ENCODE results near the gene PLEKHH3. TPM values are rescaled to one million over a fixed set of nuclear protein-coding genes. Genes with fewer than 3 reads are reported as not detected.
A peak's percentile ranks its signal among the peaks of the same experiment; 100 is the strongest.
"Not testable (repeated sequence)": the region's sequence is repeated elsewhere in the genome, so short reads cannot be mapped to it uniquely, and the experiment has no call there.

The PLEKHH3 gene
- total and polyA plus RNA-seq, 2 donors = 15.7 to 46.0 TPM

GRCh38 chr17:42659079-42659931 is 17.5 kb downstream of the PLEKHH3 start, which contains the start of gene TUBG2:
Gene TUBG2 (plus strand): TSS chr17:42659284. CDS start chr17:42659504, 220 bp downstream.
- Histone ChIP-seq H3K4me1 (ENCODE audit: insufficient read depth) (no peaks in the 10 kb centered on the region), H3K36me3 (ENCODE audit: insufficient read depth) (no peaks in the 10 kb centered on the region), H3K4me3 (ENCODE audit: low read depth, low read length) (peak within 1 kb of the TSS; percentile 54), H3K27ac (ENCODE audit: low read depth) (peak within 1 kb of the TSS; percentile 31)
- no peak for DNase-seq (ENCODE audit: extremely low spot score)
- WGBS = 2% methylated on average over 59 of the region's 59 CpGs

GRCh38 chr17:42657824-42658588 is 18.8 kb downstream of the PLEKHH3 start:
- Histone ChIP-seq H3K4me3 (ENCODE audit: low read depth, low read length) (no peak overlapping the region), H3K27ac (ENCODE audit: low read depth) (no peak overlapping the region), H3K4me1 (ENCODE audit: insufficient read depth) (no peaks in the 10 kb centered on the region), H3K36me3 (ENCODE audit: insufficient read depth) (no peaks in the 10 kb centered on the region)
- WGBS = 74% methylated on average over 9 of the region's 9 CpGs
- no peak for DNase-seq (ENCODE audit: extremely low spot score)

- H3K27ac ChIP-seq (ENCODE audit: low read depth) = no peak overlapping the region
- 46% methylated on average over 2 of the region's 2 CpGs for WGBS
- no peaks in the 10 kb centered on the region for H3K36me3 ChIP-seq (ENCODE audit: insufficient read depth)
- no peak for DNase-seq (ENCODE audit: extremely low spot score)
- no peaks in the 10 kb centered on the region for H3K4me1 ChIP-seq (ENCODE audit: insufficient read depth)
- no peak overlapping the region for H3K4me3 ChIP-seq (ENCODE audit: low read depth, low read length)
These were observed 21.3 kb downstream of the PLEKHH3 start for GRCh38 chr17:42655528-42655927.

- H3K27ac ChIP-seq (ENCODE audit: low read depth) = peak overlapping the region; percentile 67
- no peaks in the 10 kb centered on the region for H3K4me1 ChIP-seq (ENCODE audit: insufficient read depth)
- 24% methylated on average over 42 of the region's 42 CpGs for WGBS
- H3K4me3 ChIP-seq (ENCODE audit: low read depth, low read length) = peak overlapping the region; percentile 8
- no peaks in the 10 kb centered on the region for H3K36me3 ChIP-seq (ENCODE audit: insufficient read depth)
- no peak for DNase-seq (ENCODE audit: extremely low spot score)
These were observed 23.3 kb downstream of the PLEKHH3 start for GRCh38 chr17:42653179-42654124.

- no peak for DNase-seq (ENCODE audit: extremely low spot score)
- Histone ChIP-seq H3K4me3 (ENCODE audit: low read depth, low read length) (no peak overlapping the region), H3K27ac (ENCODE audit: low read depth) (no peak overlapping the region), H3K4me1 (ENCODE audit: insufficient read depth) (no peaks in the 10 kb centered on the region), H3K36me3 (ENCODE audit: insufficient read depth) (no peaks in the 10 kb centered on the region)
- 75% methylated on average over 4 of the region's 4 CpGs for WGBS
These were observed 25.4 kb downstream of the PLEKHH3 start for GRCh38 chr17:42651392-42651791.

- Histone ChIP-seq H3K4me3 (ENCODE audit: low read depth, low read length) (no peak overlapping the region), H3K4me1 (ENCODE audit: insufficient read depth) (no peaks in the 10 kb centered on the region), H3K27ac (ENCODE audit: low read depth) (no peak overlapping the region), H3K36me3 (ENCODE audit: insufficient read depth) (no peaks in the 10 kb centered on the region)
- WGBS = 87% methylated on average over 5 of the region's 5 CpGs
- DNase-seq (ENCODE audit: extremely low spot score) = no peak
These were observed 29.0 kb downstream of the PLEKHH3 start for GRCh38 chr17:42647778-42648177.

- no peaks in the 10 kb centered on the region for H3K36me3 ChIP-seq (ENCODE audit: insufficient read depth)
These were observed 34.5 kb downstream of the PLEKHH3 start for GRCh38 chr17:42642336-42642735.

GRCh38 chr17:42640121-42640520 is 36.7 kb downstream of the PLEKHH3 start:
- no peaks in the 10 kb centered on the region for H3K36me3 ChIP-seq (ENCODE audit: insufficient read depth)
- DNase-seq (ENCODE audit: extremely low spot score) = no peak
- H3K4me1 ChIP-seq (ENCODE audit: insufficient read depth) = no peaks in the 10 kb centered on the region
- no peak overlapping the region for H3K27ac ChIP-seq (ENCODE audit: low read depth)
- no peak overlapping the region for H3K4me3 ChIP-seq (ENCODE audit: low read depth, low read length)
- 85% methylated on average over 4 of the region's 4 CpGs for WGBS

More at GRCh38 chr17:42642336-42642735, 34.5 kb downstream of the PLEKHH3 start:
- 38% methylated on average over 2 of the region's 2 CpGs for WGBS
- no peak overlapping the region for H3K4me3 ChIP-seq (ENCODE audit: low read depth, low read length)
- DNase-seq (ENCODE audit: extremely low spot score) = no peak
- H3K27ac ChIP-seq (ENCODE audit: low read depth) = no peak overlapping the region
- no peaks in the 10 kb centered on the region for H3K4me1 ChIP-seq (ENCODE audit: insufficient read depth)

- DNase-seq (ENCODE audit: extremely low spot score) = no peak
These were observed 37.2 kb downstream of the PLEKHH3 start for GRCh38 chr17:42639525-42640113.

GRCh38 chr17:42632949-42633444 is 43.8 kb downstream of the PLEKHH3 start:
- no peak overlapping the region for H3K4me3 ChIP-seq (ENCODE audit: low read depth, low read length)
- no peak overlapping the region for H3K27ac ChIP-seq (ENCODE audit: low read depth)
- H3K4me1 ChIP-seq (ENCODE audit: insufficient read depth) = no peaks in the 10 kb centered on the region
- no peaks in the 10 kb centered on the region for H3K36me3 ChIP-seq (ENCODE audit: insufficient read depth)
- no peak for DNase-seq (ENCODE audit: extremely low spot score)
- WGBS = 74% methylated on average over 9 of the region's 9 CpGs

More at GRCh38 chr17:42639525-42640113, 37.2 kb downstream of the PLEKHH3 start:
- Histone ChIP-seq H3K4me3 (ENCODE audit: low read depth, low read length) (no peak overlapping the region), H3K36me3 (ENCODE audit: insufficient read depth) (no peaks in the 10 kb centered on the region), H3K4me1 (ENCODE audit: insufficient read depth) (no peaks in the 10 kb centered on the region), H3K27ac (ENCODE audit: low read depth) (no peak overlapping the region)
- 79% methylated on average over 6 of the region's 7 CpGs for WGBS

GRCh38 chr17:42629411-42630009 is 47.3 kb downstream of the PLEKHH3 start:
- WGBS = 67% methylated on average over 3 of the region's 3 CpGs
- Histone ChIP-seq H3K4me3 (ENCODE audit: low read depth, low read length) (no peak overlapping the region), H3K27ac (ENCODE audit: low read depth) (no peak overlapping the region), H3K36me3 (ENCODE audit: insufficient read depth) (no peaks in the 10 kb centered on the region), H3K4me1 (ENCODE audit: insufficient read depth) (no peaks in the 10 kb centered on the region)
- DNase-seq (ENCODE audit: extremely low spot score) = no peak

GRCh38 chr17:42627032-42627764 is 49.6 kb downstream of the PLEKHH3 start:
- not testable (repeated sequence) for H3K36me3 ChIP-seq (ENCODE audit: insufficient read depth); H3K4me1 ChIP-seq (ENCODE audit: insufficient read depth); DNase-seq (ENCODE audit: extremely low spot score); H3K4me3 ChIP-seq (ENCODE audit: low read depth, low read length); H3K27ac ChIP-seq (ENCODE audit: low read depth)
- 92% methylated on average over 6 of the region's 6 CpGs for WGBS
